GM10248 (cell line): ENCODE measurements around the gene SETBP1.
A peak's percentile ranks its signal among the peaks of the same experiment; 100 is the strongest.

Source experiments
- CTCF ChIA-PET: fragments of 300-600 bp; sonication (Branson Sonifier 250); formaldehyde crosslinking; extraction: SDS; loops from one replicate; lab custom pipeline; 2021; ENCODE audit warnings: antibody characterized with exemption; lab: Yijun Ruan, JAX
- POLR2A ChIA-PET: fragments of 350-650 bp; sonication (Branson Sonifier 250); formaldehyde crosslinking; extraction: SDS; loops from one replicate; lab custom pipeline; 2020; ENCODE audit warnings: antibody characterized with exemption; lab: Yijun Ruan, JAX
- DNase-seq: peaks from one replicate; pipeline ENCODE4 v3.0.0; 2012; ENCODE audit errors: extremely low spot score
- CTCF ChIP-seq: IDR thresholded peaks from 2 replicates; pipeline ENCODE4 v1.5.1; 2012; ENCODE audit warnings: mild to moderate bottlenecking, low read depth; ENCODE audit errors: extremely low read depth, missing control alignments, control extremely low read depth

Gene SETBP1

GRCh38 chr18:44747157-44747556 is 66.5 kb downstream of the SETBP1 start:
- DNase-seq, result no peak
- ChIA-PET CTCF (interaction anchor here (0.8 to 1.9 kb wide), 5 partner anchors 8 to 24 kb away, joined by 3 to 5 read pairs (median 4); no protein-coding TSS in a partner anchor), POLR2A (no interaction called here)
- no peak for TF ChIP-seq CTCF

GRCh38 chr18:44748582-44748981 is 67.9 kb downstream of the SETBP1 start:
- DNase-seq, result no peak
- ChIA-PET POLR2A (no interaction called here), CTCF (interaction anchor here (0.7 to 1.6 kb wide), 3 partner anchors 11 to 20 kb away, joined by 3 to 4 read pairs (median 3); no protein-coding TSS in a partner anchor)
- no peak for TF ChIP-seq CTCF

GRCh38 chr18:44750774-44751173 is 70.1 kb downstream of the SETBP1 start:
- ChIA-PET CTCF (interaction anchor here (1.6 kb wide), 1 partner anchor 21 kb away, joined by 3 read pairs; no protein-coding TSS in a partner anchor), POLR2A (no interaction called here)
- no peak for TF ChIP-seq CTCF
- no peak for DNase-seq

GRCh38 chr18:44754567-44754966 is 73.9 kb downstream of the SETBP1 start:
- no peak for DNase-seq
- ChIA-PET CTCF (interaction anchor here (0.7 to 2.7 kb wide), 6 partner anchors 8 to 31 kb away, joined by 3 to 8 read pairs (median 4); no protein-coding TSS in a partner anchor), POLR2A (no interaction called here)
- no peak for TF ChIP-seq CTCF

- ChIA-PET CTCF (interaction anchor here (0.9 to 1.6 kb wide), 9 partner anchors 9 to 80 kb away, joined by 3 to 6 read pairs (median 3); no protein-coding TSS in a partner anchor), POLR2A (interaction anchor here (1.2 kb wide), 1 partner anchor 33 kb away, joined by 3 read pairs; no protein-coding TSS in a partner anchor)
- peak; percentile 80 for DNase-seq
- TF ChIP-seq CTCF, result no peak
Measured at GRCh38 chr18:44758861-44759631, 78.4 kb downstream of the SETBP1 start.

GRCh38 chr18:44759925-44760342 is 79.2 kb downstream of the SETBP1 start:
- POLR2A ChIA-PET, result interaction anchor here (0.7 to 1.2 kb wide), 2 partner anchors 34 to 81 kb away, joined by 3 read pairs; no protein-coding TSS in a partner anchor
- no peak for DNase-seq

More at GRCh38 chr18:44759925-44760342, 79.2 kb downstream of the SETBP1 start:
- CTCF ChIA-PET, result interaction anchor here (0.6 to 1.6 kb wide), 10 partner anchors 8 to 67 kb away, joined by 3 to 6 read pairs (median 3); no protein-coding TSS in a partner anchor
- no peak for TF ChIP-seq CTCF
